H1 (cell line): ENCODE measurements around the gene WDR33. TPM values are rescaled to one million over a fixed set of nuclear protein-coding genes. Genes with fewer than 3 reads are reported as not detected.

Source experiments
- CTCF ChIA-PET: fragments of 300-600 bp; sonication (Branson Sonifier 250); formaldehyde crosslinking; loops from one replicate; lab custom pipeline; 2021; ENCODE audit not compliant: partially characterized antibody; lab: Charles Lee
- POLR2A ChIA-PET: fragments of 300-600 bp; sonication (Branson Sonifier 250); formaldehyde crosslinking; loops from one replicate; lab custom pipeline; 2021; ENCODE audit warnings: inconsistent platforms; ENCODE audit not compliant: partially characterized antibody; lab: Charles Lee
- DNase-seq, 2 experiments: peaks; one replicate each; pipeline versions ENCODE4 v3.0.0 to v3.0.0-alpha.2; 2010 to 2022; ENCODE audit warnings: low spot score in 2 of 2, low read depth in 1 of 2, mixed read lengths in 1 of 2
- FAIRE-seq: peaks from 2 replicates; lab custom pipeline; 2011; peaks lifted over from hg19 to GRCh38; lab: Jason Lieb, UNC
- H2AFZ ChIP-seq: 2 replicates; pipeline ENCODE4 v1.8.1; 2012; ENCODE audit warnings: low read length, inconsistent platforms
- H2AK5ac ChIP-seq: 2 replicates; pipeline ENCODE4 v1.6.1; 2013; ENCODE audit warnings: low read depth, low read length
- H2BK120ac ChIP-seq: replicated peaks from 2 replicates; pipeline ENCODE3; 2013; ENCODE audit warnings: low read depth, low read length, inconsistent platforms
- H2BK12ac ChIP-seq: 2 replicates; pipeline ENCODE4 v1.6.1; 2013; ENCODE audit warnings: low read depth, low read length
- H2BK15ac ChIP-seq: 2 replicates; pipeline ENCODE4 v1.6.1; 2013; ENCODE audit warnings: low read length
- H2BK20ac ChIP-seq: 2 replicates; pipeline ENCODE4 v1.6.1; 2013; ENCODE audit warnings: low read length
- H2BK5ac ChIP-seq: 2 replicates; pipeline ENCODE4 v1.6.1; 2013; ENCODE audit warnings: low read depth, low read length
- H3K14ac ChIP-seq: 2 replicates; pipeline ENCODE4 v1.6.1; 2013; ENCODE audit warnings: inconsistent platforms; ENCODE audit not compliant: insufficient read length
- H3K18ac ChIP-seq: 2 replicates; pipeline ENCODE4 v1.6.1; 2013; ENCODE audit warnings: low read length; ENCODE audit errors: extremely low read depth
- H3K23ac ChIP-seq: 2 replicates; pipeline ENCODE4 v1.6.1; 2013; ENCODE audit warnings: inconsistent platforms; ENCODE audit not compliant: insufficient read length
- H3K23me2 ChIP-seq: 2 replicates; pipeline ENCODE4 v1.6.1; 2013; ENCODE audit warnings: low read depth, low read length
- H3K27ac ChIP-seq: 2 replicates; pipeline ENCODE4 v1.6.1; 2011; ENCODE audit warnings: low read depth, low read length, inconsistent platforms
- H3K27me3 ChIP-seq, 4 experiments: replicated peaks in 1 of 4; 1 replicate in 1 of 4; 2 replicates in 3 of 4; pipeline versions ENCODE4 v1.6.1 to v1.8.1; 2011 to 2013; ENCODE audit warnings: low read length in 3 of 4, mild to moderate bottlenecking in 3 of 4, inconsistent platforms in 2 of 4, mixed read lengths in 2 of 4, moderate library complexity in 1 of 4; ENCODE audit not compliant: control insufficient read depth in 3 of 4, insufficient read depth in 3 of 4; ENCODE audit errors: extremely low read depth in 1 of 4
- H3K36me3 ChIP-seq, 4 experiments: 2 replicates each; pipeline versions ENCODE4 v1.6.1 to v1.8.1; 2011 to 2013; ENCODE audit warnings: mild to moderate bottlenecking in 4 of 4, low read length in 3 of 4, moderate library complexity in 2 of 4, control low read depth in 1 of 4, inconsistent platforms in 1 of 4; ENCODE audit not compliant: insufficient read depth in 4 of 4, control insufficient read depth in 2 of 4
- H3K4ac ChIP-seq: replicated peaks from 2 replicates; pipeline ENCODE3; 2013; ENCODE audit warnings: low read length, low read depth, mixed read lengths, inconsistent platforms; ENCODE audit not compliant: insufficient read length
- H3K4me1 ChIP-seq, 4 experiments: replicated peaks in 1 of 4; 1 replicate in 1 of 4; 2 replicates in 3 of 4; pipeline versions ENCODE4 v1.6.1 to v1.8.1; 2011 to 2013; ENCODE audit warnings: low read length in 3 of 4, inconsistent platforms in 2 of 4, mixed read lengths in 1 of 4; ENCODE audit not compliant: insufficient read depth in 4 of 4, control insufficient read depth in 3 of 4
- H3K4me2 ChIP-seq, 2 experiments: 2 replicates each; pipeline versions ENCODE4 v1.6.1 to v1.8.1; 2011 to 2013; ENCODE audit warnings: low read depth in 2 of 2, low read length in 2 of 2, control low read depth in 1 of 2, inconsistent platforms in 1 of 2, mild to moderate bottlenecking in 1 of 2; ENCODE audit not compliant: insufficient read depth in 1 of 2
- H3K4me3 ChIP-seq, 4 experiments: fragments of 200-600, 300-600 bp in 1 of 4; sonication (generic), shearing (Covaris generic), sonication (Bioruptor Twin) in 1 of 4; 2 replicates each; pipeline versions ENCODE4 v1.5.1 to v1.8.1; 2011 to 2016; ENCODE audit warnings: low read length in 4 of 4, low read depth in 3 of 4, control low read depth in 2 of 4, inconsistent platforms in 2 of 4, mild to moderate bottlenecking in 2 of 4, mixed read lengths in 1 of 4, moderate library complexity in 1 of 4; ENCODE audit not compliant: insufficient read depth in 2 of 4; ENCODE audit errors: extremely low read depth in 1 of 4
- H3K56ac ChIP-seq: replicated peaks from 2 replicates; pipeline ENCODE3; 2013; ENCODE audit warnings: low read depth, mild to moderate bottlenecking, mixed read lengths, low read length, inconsistent platforms; ENCODE audit not compliant: insufficient read length
- H3K79me1 ChIP-seq: 2 replicates; pipeline ENCODE4 v1.6.1; 2013; ENCODE audit warnings: low read depth, low read length, control low read depth
- H3K79me2 ChIP-seq, 2 experiments: 2 replicates each; pipeline versions ENCODE4 v1.6.1 to v1.8.1; 2012 to 2013; ENCODE audit warnings: low read length in 2 of 2, mild to moderate bottlenecking in 2 of 2, inconsistent platforms in 1 of 2; ENCODE audit not compliant: insufficient read depth in 2 of 2, control insufficient read depth in 1 of 2
- H3K9ac ChIP-seq, 4 experiments: replicated peaks in 1 of 4; 1 replicate in 1 of 4; 2 replicates in 3 of 4; pipeline versions ENCODE4 v1.6.1 to v1.8.1; 2011 to 2013; ENCODE audit warnings: low read depth in 3 of 4, low read length in 3 of 4, control low read depth in 2 of 4, mild to moderate bottlenecking in 2 of 4, moderate library complexity in 2 of 4, inconsistent platforms in 1 of 4; ENCODE audit errors: extremely low read depth in 1 of 4
- H3K9me3 ChIP-seq, 2 experiments: 2 replicates each; pipeline versions ENCODE4 v1.6.1 to v1.8.1; 2012 to 2013; ENCODE audit warnings: mild to moderate bottlenecking in 2 of 2, moderate library complexity in 2 of 2, control low read depth in 1 of 2, inconsistent platforms in 1 of 2, low read depth in 1 of 2, low read length in 1 of 2, mixed read lengths in 1 of 2; ENCODE audit not compliant: insufficient read depth in 2 of 2
- H4K20me1 ChIP-seq, 2 experiments: replicated peaks in 1 of 2; 2 replicates each; pipeline versions ENCODE3 to v1.8.1; 2011 to 2013; ENCODE audit warnings: inconsistent platforms in 2 of 2, low read length in 2 of 2, mild to moderate bottlenecking in 1 of 2; ENCODE audit not compliant: insufficient read depth in 2 of 2, control insufficient read depth in 1 of 2
- H4K5ac ChIP-seq: 2 replicates; pipeline ENCODE4 v1.6.1; 2013; ENCODE audit warnings: low read length, low read depth, mixed read lengths, inconsistent platforms; ENCODE audit not compliant: insufficient read length
- H4K8ac ChIP-seq: 2 replicates; pipeline ENCODE4 v1.8.0; 2013; ENCODE audit warnings: mild to moderate bottlenecking, moderate library complexity, low read length, inconsistent platforms; ENCODE audit not compliant: insufficient read depth; ENCODE audit errors: extremely low read depth
- H4K91ac ChIP-seq: replicated peaks from 2 replicates; pipeline ENCODE3; 2013; ENCODE audit warnings: low read length, mixed read lengths, inconsistent platforms; ENCODE audit not compliant: insufficient read length
- BRCA1 ChIP-seq: IDR thresholded peaks from 2 replicates; pipeline ENCODE4 v1.6.1; 2012; ENCODE audit warnings: low read depth, low read length, improper control_type of control experiment
- CBX5 ChIP-seq: fragments of 300-800, 300-1000 bp; sonication (generic); IDR thresholded peaks from 2 replicates; pipeline ENCODE4 v1.7.1; 2016; ENCODE audit warnings: antibody characterized with exemption, low read length, low read depth
- CEBPB ChIP-seq: IDR thresholded peaks from 2 replicates; pipeline ENCODE4 v1.6.1; 2012; ENCODE audit warnings: low read depth, low read length
- KDM1A ChIP-seq: fragments of 200-600, 300-600 bp; sonication (generic); IDR thresholded peaks from 2 replicates; pipeline ENCODE4 v1.7.1; 2016; ENCODE audit warnings: mild to moderate bottlenecking, low read length, borderline replicate concordance
- KDM5A ChIP-seq: fragments of 200-600 bp; IDR thresholded peaks from 2 replicates; pipeline ENCODE4 v1.7.1; 2012; ENCODE audit warnings: mild to moderate bottlenecking, low read length, inconsistent platforms, mixed read lengths
- POLR2AphosphoS5 ChIP-seq: IDR thresholded peaks from 2 replicates; pipeline ENCODE4 v1.6.1; 2011; ENCODE audit warnings: low read depth, low read length
- SIX5 ChIP-seq: IDR thresholded peaks from 2 replicates; pipeline ENCODE4 v1.6.1; 2011; ENCODE audit warnings: mild to moderate bottlenecking, low read depth, low read length
- SP2 ChIP-seq: IDR thresholded peaks from 2 replicates; pipeline ENCODE4 v1.6.1; 2012; ENCODE audit warnings: mild to moderate bottlenecking, low read length, inconsistent platforms
- SRF ChIP-seq: IDR thresholded peaks from 2 replicates; pipeline ENCODE4 v1.6.1; 2011; ENCODE audit warnings: mild to moderate bottlenecking, low read depth, low read length, moderate library complexity
- TAF7 ChIP-seq: optimal IDR thresholded peaks from 2 replicates; pipeline ENCODE3; 2011; ENCODE audit warnings: low read depth, mild to moderate bottlenecking, inconsistent platforms, low read length, moderate library complexity, borderline replicate concordance
- ZNF274 ChIP-seq: IDR thresholded peaks from 2 replicates; pipeline ENCODE4 v1.7.0; 2012; ENCODE audit warnings: low read length, borderline replicate concordance; ENCODE audit errors: extremely low read depth
- WGBS, 2 experiments: shearing (Covaris generic) in 1 of 2; methylation state at CpG; one replicate each; pipeline versions ENCODE4 v1.1.6 to v1.1.7; 2013 to 2015; ENCODE audit warnings: low lambda C conversion rate in 2 of 2, mixed read lengths in 2 of 2, inconsistent platforms in 1 of 2, low coverage in 1 of 2, missing lambda C conversion rate in 1 of 2; ENCODE audit not compliant: insufficient replicate concordance in 2 of 2, insufficient coverage in 1 of 2, insufficient read length in 1 of 2; ENCODE audit errors: extremely low coverage in 1 of 2, missing lambda C conversion rate in 1 of 2; 5-methylcytosine and 5-hydroxymethylcytosine counted together
- polyA plus RNA-seq, 7 experiments: library from polyadenylated mRNA; depleted of rRNA in 3 of 7; stranded (reverse) in 5 of 7; unstranded in 2 of 7; fragments of >200 nt in 5 of 7; fragments of 200-250 nt in 2 of 7; gene quantifications; 1 replicate in 5 of 7; 2 replicates in 1 of 7; 4 replicates in 1 of 7; pipeline versions ENCODE4 v1.2.1 to v1.2.3, GENCODE V29; 2011 to 2013; ENCODE audit warnings: missing spikeins in 2 of 7, mixed read lengths in 2 of 7
- total RNA-seq: library from RNA; stranded (reverse); fragmentation: NEBNext Ultra II Directional; extraction: Animal tissue kit (Norgen Biotek cat#: 25700); gene quantifications from 2 replicates; pipeline ENCODE4 v1.2.1, GENCODE V29; 2021
- TF ChIP-seq, protein P1 (sequence below): IDR thresholded peaks from 2 replicates; pipeline ENCODE4 v1.6.1; 2012; ENCODE audit warnings: low read length, inconsistent platforms
- TF ChIP-seq, protein P2 (sequence below): IDR thresholded peaks from 2 replicates; pipeline ENCODE4 v1.6.1; 2012; ENCODE audit warnings: inconsistent platforms

Gene WDR33
- total and polyA plus RNA-seq, 2 of the 8 experiments (the other 6 are each of a cell fraction or from before 2014, with no cell fraction given), result 18.1 to 82.7 TPM

DNA sequence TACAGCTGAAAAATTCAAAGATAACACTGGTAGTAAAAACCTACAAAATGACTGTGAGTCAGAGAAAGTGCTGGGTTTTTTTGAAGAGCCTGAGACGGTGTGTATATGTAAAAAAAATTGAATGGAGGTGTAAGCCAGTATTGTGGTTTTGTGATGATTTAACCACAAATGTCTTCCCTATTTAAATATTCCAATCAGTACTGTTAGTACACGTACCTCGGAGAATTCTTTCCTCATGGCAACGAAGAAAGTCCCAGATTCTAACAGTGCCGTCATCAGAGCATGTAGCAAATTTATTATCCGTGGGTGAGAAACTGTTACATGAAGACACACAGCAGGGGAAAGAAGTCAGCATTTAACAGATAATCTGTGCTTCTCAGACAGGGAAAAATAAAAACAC lies 48.1 kb downstream of the WDR33 start:
- Histone ChIP-seq H3K14ac (no peak overlapping the region), H3K9ac (no peak overlapping the region), H3K4me2 (no peak overlapping the region), H2BK15ac (no peak overlapping the region), H2BK20ac (no peak overlapping the region), H2BK12ac (no peak overlapping the region), H3K4ac (no peak overlapping the region), H3K23ac (no peak overlapping the region), H3K27ac (no peak overlapping the region), H3K18ac (no peak overlapping the region), H4K8ac (no peak overlapping the region), H3K36me3 (peaks cover 19 to 59% (median 39%) of the 10 kb centered on the region in 4 experiments), H3K4me3 (no peak overlapping the region), H2AK5ac (no peak overlapping the region), H3K79me1 (no peaks in the 10 kb centered on the region), H3K9me3 (no peaks in the 10 kb centered on the region), H2BK5ac (no peak overlapping the region), H3K27me3 (no peaks in the 10 kb centered on the region), H3K23me2 (no peaks in the 10 kb centered on the region), H3K4me1 (no peaks in the 10 kb centered on the region), H4K20me1 (peaks cover 0 to 5% of the 10 kb centered on the region in 2 experiments), H4K91ac (no peak overlapping the region), H2BK120ac (no peak overlapping the region), H4K5ac (no peak overlapping the region), H3K79me2 (no peaks in the 10 kb centered on the region), H2AFZ (no peak overlapping the region), H3K56ac (no peak overlapping the region)
- ChIA-PET CTCF (no interaction called here), POLR2A (no interaction called here)
- 90% methylated on average over 6 of the region's 6 CpGs; no CpG with 5 or more reads in 1 of the 2 experiments for WGBS, 2 experiments
- FAIRE-seq (no peak), DNase-seq (no peak)
- TF ChIP-seq CBX5 (no peak), BRCA1 (no peak), SRF (no peak), POLR2AphosphoS5 (no peak), KDM1A (no peak), CEBPB (no peak), TAF7 (no peak), SP2 (no peak), ZNF274 (no peak), KDM5A (no peak), SIX5 (no peak)
- TF ChIP-seq, protein P1, sequence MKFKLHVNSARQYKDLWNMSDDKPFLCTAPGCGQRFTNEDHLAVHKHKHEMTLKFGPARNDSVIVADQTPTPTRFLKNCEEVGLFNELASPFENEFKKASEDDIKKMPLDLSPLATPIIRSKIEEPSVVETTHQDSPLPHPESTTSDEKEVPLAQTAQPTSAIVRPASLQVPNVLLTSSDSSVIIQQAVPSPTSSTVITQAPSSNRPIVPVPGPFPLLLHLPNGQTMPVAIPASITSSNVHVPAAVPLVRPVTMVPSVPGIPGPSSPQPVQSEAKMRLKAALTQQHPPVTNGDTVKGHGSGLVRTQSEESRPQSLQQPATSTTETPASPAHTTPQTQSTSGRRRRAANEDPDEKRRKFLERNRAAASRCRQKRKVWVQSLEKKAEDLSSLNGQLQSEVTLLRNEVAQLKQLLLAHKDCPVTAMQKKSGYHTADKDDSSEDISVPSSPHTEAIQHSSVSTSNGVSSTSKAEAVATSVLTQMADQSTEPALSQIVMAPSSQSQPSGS, result no peak
- TF ChIP-seq, protein P2, sequence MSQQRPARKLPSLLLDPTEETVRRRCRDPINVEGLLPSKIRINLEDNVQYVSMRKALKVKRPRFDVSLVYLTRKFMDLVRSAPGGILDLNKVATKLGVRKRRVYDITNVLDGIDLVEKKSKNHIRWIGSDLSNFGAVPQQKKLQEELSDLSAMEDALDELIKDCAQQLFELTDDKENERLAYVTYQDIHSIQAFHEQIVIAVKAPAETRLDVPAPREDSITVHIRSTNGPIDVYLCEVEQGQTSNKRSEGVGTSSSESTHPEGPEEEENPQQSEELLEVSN, result no peak
